Measurements from ENCODE around the gene ZSCAN5B.

The ZSCAN5B gene

GRCh38 chr19:56144376-56144775 is 53.2 kb downstream of the ZSCAN5B start:
- no peak for DNase-seq

- DNase-seq = no peak
These were observed 54.6 kb downstream of the ZSCAN5B start for GRCh38 chr19:56142897-56143434.

- no peak for DNase-seq
These were observed 55.3 kb downstream of the ZSCAN5B start for GRCh38 chr19:56142087-56142787.

DNA sequence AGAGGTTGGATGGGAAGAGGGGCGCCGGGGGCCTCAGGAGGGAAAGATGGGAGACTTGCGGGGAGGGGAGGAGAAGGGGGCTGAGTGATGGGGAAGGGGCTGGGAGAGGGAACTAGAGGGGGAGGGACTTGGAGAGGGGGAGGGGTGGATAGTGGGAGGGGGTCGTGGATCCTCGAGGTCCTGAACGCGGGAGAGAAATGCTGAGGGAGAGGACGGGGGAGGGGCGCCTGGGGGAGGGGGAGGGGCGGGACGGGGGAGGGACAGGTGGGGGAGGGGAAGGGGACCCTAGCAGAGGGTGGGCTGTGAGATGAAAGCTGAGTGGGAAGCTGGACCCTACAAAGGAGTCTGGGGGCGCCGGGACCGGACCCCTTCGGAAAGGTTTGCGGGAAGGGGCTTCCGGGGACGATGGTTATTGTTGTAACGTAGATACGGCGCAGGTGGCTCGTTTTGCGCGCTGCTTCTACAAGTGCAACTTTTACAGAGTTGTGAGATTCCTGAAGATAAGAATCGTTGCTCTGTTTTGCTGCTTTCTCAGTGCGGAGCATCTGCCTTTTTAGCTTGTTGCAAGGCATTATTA is 56.1 kb downstream of the ZSCAN5B start:
- DNase-seq = no peak

- DNase-seq = peak; percentile 100
These were observed 56.8 kb downstream of the ZSCAN5B start, which contains the start of gene ZNF444 for GRCh38 chr19:56140583-56141416. TSS of gene ZNF444 (plus strand) at chr19:56141287. CDS start at chr19:56146912, 5,625 bp downstream.

- no peak for DNase-seq
These were observed 57.6 kb downstream of the ZSCAN5B start for GRCh38 chr19:56139847-56140582.
